GM12875 (cell line): Measurements from ENCODE around the gene TRMT112.

ENCODE experiments used
- H3K4me3 ChIP-seq: one replicate; pipeline ENCODE4 v1.5.1; 2011; ENCODE audit warnings: low read depth, low read length, control low read depth
- CTCF ChIP-seq: IDR thresholded peaks from 2 replicates; pipeline ENCODE4 v1.5.1; 2011; ENCODE audit warnings: low read depth, mild to moderate bottlenecking, control low read depth, inconsistent platforms, low read length, moderate library complexity, borderline replicate concordance; ENCODE audit not compliant: insufficient read depth

The TRMT112 gene

GRCh38 chr11:64317325-64317960, at the start of gene TRMT112:
Gene TRMT112 (minus strand): TSS chr11:64317559. CDS start chr11:64317526, 33 bp downstream.
- H3K4me3 ChIP-seq = peak within 1 kb of the TSS; percentile 85
- TF ChIP-seq CTCF = no peak

GRCh38 chr11:64366751-64367150, 49.4 kb upstream of the TRMT112 start:
- no peak overlapping the region for H3K4me3 ChIP-seq
- no peak for TF ChIP-seq CTCF

- H3K4me3 ChIP-seq = no peak overlapping the region
- TF ChIP-seq CTCF = no peak
Measured at GRCh38 chr11:64364911-64365310, 47.6 kb upstream of the TRMT112 start.

- TF ChIP-seq CTCF = no peak
- no peak overlapping the region for H3K4me3 ChIP-seq
Measured at GRCh38 chr11:64364435-64364834, 47.1 kb upstream of the TRMT112 start.

- H3K4me3 ChIP-seq = no peak overlapping the region
- TF ChIP-seq CTCF = no peak
Measured at GRCh38 chr11:64362339-64362738, 45.0 kb upstream of the TRMT112 start.

GRCh38 chr11:64361659-64362058, 44.3 kb upstream of the TRMT112 start:
- TF ChIP-seq CTCF = no peak
- no peak overlapping the region for H3K4me3 ChIP-seq

GRCh38 chr11:64360448-64360921, 43.1 kb upstream of the TRMT112 start:
- TF ChIP-seq CTCF = no peak
- H3K4me3 ChIP-seq = peak overlapping the region; percentile 89
